Effector memory CD8-positive, alpha-beta T cell (primary cell): Measurements from ENCODE around the gene TP73.

Experiments used
- ATAC-seq: fragments of 150-1000 bp; cut with Tn5 transposase; replicated peaks from 2 replicates; pipeline ENCODE4 v1.10.0; 2021; ENCODE audit warnings: mild to moderate bottlenecking, moderate library complexity
- DNase-seq, 3 experiments: peaks; one replicate each; pipeline ENCODE4 v3.0.0; 2021
- H3K27ac Mint-ChIP-seq, 2 donors: one replicate each; pipeline ENCODE4 v1.8.0; 2022; ENCODE audit warnings: mild to moderate bottlenecking in 2 of 2, mixed read lengths in 2 of 2, moderate library complexity in 2 of 2
- H3K27me3 Mint-ChIP-seq, 2 donors: one replicate each; pipeline ENCODE4 v1.8.0; 2022; ENCODE audit warnings: mixed read lengths in 2 of 2
- H3K36me3 Mint-ChIP-seq: one replicate; pipeline ENCODE4 v1.8.0; 2022; ENCODE audit warnings: mild to moderate bottlenecking, moderate library complexity, mixed read lengths; ENCODE audit not compliant: insufficient read depth
- H3K4me1 Mint-ChIP-seq, 2 donors: one replicate each; pipeline ENCODE4 v1.8.0; 2022; ENCODE audit warnings: low read depth in 2 of 2, mixed read lengths in 2 of 2
- H3K4me3 Mint-ChIP-seq, 2 donors: one replicate each; pipeline ENCODE4 v1.8.0; 2022; ENCODE audit warnings: mild to moderate bottlenecking in 2 of 2, mixed read lengths in 2 of 2, moderate library complexity in 2 of 2
- H3K9me3 Mint-ChIP-seq, 2 donors: one replicate each; pipeline ENCODE4 v1.8.0; 2022; ENCODE audit warnings: mixed read lengths in 2 of 2

TP73 gene

DNA sequence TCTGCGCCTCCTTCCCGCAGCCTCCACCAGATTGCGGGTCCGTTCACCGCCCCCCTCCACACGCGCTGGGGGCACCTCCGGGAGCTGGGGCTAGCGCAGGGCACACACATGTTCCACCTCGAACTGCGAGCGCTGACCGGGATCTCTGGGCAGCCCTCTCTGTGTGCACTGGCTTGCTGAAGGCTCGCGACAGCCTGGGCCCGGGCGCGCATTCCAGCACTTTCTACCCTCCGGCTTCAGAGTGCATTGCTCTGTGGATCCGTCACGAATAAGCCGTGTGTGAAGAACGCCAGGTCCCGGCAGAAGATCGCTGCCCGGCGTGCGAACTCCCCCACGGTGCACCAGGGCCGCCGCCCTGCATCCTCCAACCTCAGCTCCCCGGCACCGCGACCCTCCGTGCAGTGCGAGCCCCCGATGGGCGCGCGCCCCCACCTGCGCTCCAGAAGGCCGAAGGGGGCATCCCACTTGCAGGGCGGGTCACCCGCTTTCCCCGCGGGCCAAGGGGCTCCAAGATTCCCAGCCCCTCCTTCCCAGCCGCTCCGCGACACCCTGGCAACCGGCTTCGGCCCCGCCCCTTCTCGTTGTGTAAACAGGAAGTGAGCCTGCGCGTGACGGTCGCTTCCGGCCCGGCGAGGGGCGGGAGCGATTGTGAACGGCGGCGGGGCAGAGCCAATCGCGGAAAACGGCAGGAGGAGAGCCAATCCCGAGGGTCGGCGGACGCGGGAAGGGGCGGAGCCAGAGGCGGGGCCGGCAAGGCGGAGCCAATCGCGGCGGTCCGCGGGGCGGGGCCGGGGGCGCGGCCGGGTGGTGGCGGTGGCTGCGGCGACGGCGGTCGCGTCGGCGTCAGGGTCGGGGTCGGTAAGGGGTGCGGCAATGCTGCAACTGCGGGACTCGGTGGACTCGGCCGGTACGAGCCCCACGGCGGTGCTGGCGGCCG lies 27.8 kb upstream of the TP73 start, which contains the start of gene TPRG1L:
TSS of gene TPRG1L (plus strand) at position 816 of the 937 bp plus-strand sequence. CDS start at position 874, 58 bp downstream.
- peak; percentile 88 for ATAC-seq
- Mint-ChIP-seq H3K27ac (peak within 1 kb of the TSS; percentile 96 to 97), H3K27me3 (no peaks in the 10 kb centered on the region), H3K4me3 (peak within 1 kb of the TSS; percentile 98), H3K9me3 (no peaks in the 10 kb centered on the region), H3K4me1 (peaks cover 29 to 49% of the 10 kb centered on the region in 2 donors), H3K36me3 (peaks cover 36% of the 10 kb centered on the region)
- peak; percentile 98 to 99 (median 98) for DNase-seq

DNA sequence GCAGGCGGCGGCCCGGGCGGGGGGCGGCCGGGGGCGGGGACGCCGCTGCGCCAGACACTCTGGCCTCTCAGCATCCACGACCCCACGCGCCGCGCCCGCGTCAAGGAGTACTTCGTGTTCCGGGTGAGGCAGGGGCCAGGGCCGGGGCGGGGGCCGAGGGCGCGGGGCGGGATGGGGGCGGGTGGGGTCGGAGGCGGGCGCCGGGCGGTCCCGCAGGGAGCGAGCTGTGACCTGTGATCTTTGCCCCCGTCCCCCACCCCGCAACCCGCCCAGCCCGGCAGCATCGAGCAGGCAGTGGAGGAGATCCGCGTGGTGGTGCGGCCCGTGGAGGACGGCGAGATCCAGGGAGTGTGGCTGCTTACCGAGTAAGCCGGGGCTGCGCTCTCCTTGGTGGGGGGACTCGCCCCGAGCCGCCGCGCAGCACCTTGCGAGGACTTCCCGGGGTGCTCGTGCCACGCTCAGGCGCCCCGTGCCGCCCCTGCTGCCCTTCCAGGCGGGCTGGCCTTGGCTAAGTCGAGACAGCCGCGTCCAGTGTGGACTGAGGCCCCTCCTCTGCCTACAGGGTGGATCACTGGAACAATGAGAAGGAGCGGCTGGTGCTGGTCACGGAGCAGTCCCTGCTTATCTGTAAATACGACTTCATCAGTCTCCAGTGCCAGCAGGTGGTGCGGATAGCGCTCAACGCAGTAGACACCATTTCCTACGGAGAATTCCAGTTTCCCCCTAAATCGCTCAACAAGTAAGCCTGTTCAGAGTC lies 27.0 kb upstream of the TP73 start:
- no peaks in the 10 kb centered on the region for H3K9me3 Mint-ChIP-seq
- peak in 2 of 3 experiments; percentile 27 to 32 for DNase-seq
- peak overlapping the region; percentile 98 for H3K4me3 Mint-ChIP-seq
- no peaks in the 10 kb centered on the region for H3K27me3 Mint-ChIP-seq
- peaks cover 44% of the 10 kb centered on the region for H3K36me3 Mint-ChIP-seq
- H3K27ac Mint-ChIP-seq = peak overlapping the region; percentile 96 to 97
- H3K4me1 Mint-ChIP-seq = peaks cover 30 to 48% of the 10 kb centered on the region in 2 donors
- ATAC-seq = peak; percentile 24

GRCh38 chr1:3626025-3626424 lies 26.3 kb upstream of the TP73 start:
- DNase-seq (no peak), ATAC-seq (no peak)
- peak overlapping the region; percentile 96 to 97 for H3K27ac Mint-ChIP-seq
- peak overlapping the region; percentile 98 for H3K4me3 Mint-ChIP-seq
- H3K36me3 Mint-ChIP-seq = peaks cover 47% of the 10 kb centered on the region
- H3K9me3 Mint-ChIP-seq = no peaks in the 10 kb centered on the region
- H3K4me1 Mint-ChIP-seq = peaks cover 27 to 41% of the 10 kb centered on the region in 2 donors
- H3K27me3 Mint-ChIP-seq = no peaks in the 10 kb centered on the region

GRCh38 chr1:3627515-3628253 lies 24.6 kb upstream of the TP73 start:
- no peaks in the 10 kb centered on the region for H3K9me3 Mint-ChIP-seq
- H3K36me3 Mint-ChIP-seq = peaks cover 53% of the 10 kb centered on the region
- H3K4me3 Mint-ChIP-seq = no peak overlapping the region
- H3K4me1 Mint-ChIP-seq = peaks cover 23 to 29% of the 10 kb centered on the region in 2 donors
- DNase-seq = no peak
- H3K27me3 Mint-ChIP-seq = no peaks in the 10 kb centered on the region
- ATAC-seq = no peak
- H3K27ac Mint-ChIP-seq = no peak overlapping the region

- Mint-ChIP-seq H3K36me3 (peaks cover 60% of the 10 kb centered on the region), H3K4me3 (no peak overlapping the region), H3K27ac (peak overlapping the region in 1 of 2 donors; percentile 17), H3K27me3 (no peaks in the 10 kb centered on the region), H3K4me1 (peaks cover 15 to 21% of the 10 kb centered on the region in 2 donors), H3K9me3 (no peaks in the 10 kb centered on the region)
- DNase-seq = no peak
- no peak for ATAC-seq
These were observed 23.9 kb upstream of the TP73 start for GRCh38 chr1:3628445-3628844.

DNA sequence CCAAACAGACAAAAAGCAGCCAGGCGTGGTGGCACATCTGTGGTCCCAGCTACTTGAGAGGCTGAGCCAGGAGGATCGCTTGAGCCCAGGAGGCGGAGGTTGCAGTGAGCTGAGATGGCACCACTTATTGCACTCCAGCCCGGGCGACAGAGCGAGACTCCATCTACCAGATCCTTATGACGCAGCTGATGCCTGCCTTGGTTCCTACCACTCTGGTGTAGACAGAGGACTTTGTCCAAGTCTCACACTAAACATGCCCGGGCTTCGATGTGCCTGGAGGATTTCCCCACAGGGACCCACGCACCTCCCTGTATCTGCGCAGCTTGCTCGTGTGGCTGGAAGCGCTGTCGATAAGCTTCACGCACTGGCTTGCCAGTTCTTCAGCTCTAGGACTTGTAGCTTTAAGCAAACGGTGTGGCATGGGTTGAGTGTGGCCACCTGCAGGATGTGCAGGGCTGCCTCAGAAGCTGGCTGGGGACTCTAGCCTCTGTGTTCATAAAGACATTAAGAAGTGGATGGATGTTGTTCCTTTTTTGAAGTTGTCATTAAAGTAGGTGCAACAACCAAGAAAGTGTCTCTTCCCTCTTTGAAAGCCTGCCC lies 22.7 kb upstream of the TP73 start:
- Mint-ChIP-seq H3K9me3 (no peaks in the 10 kb centered on the region), H3K4me3 (no peak overlapping the region), H3K27me3 (no peaks in the 10 kb centered on the region), H3K27ac (no peak overlapping the region), H3K36me3 (peaks cover 67% of the 10 kb centered on the region), H3K4me1 (peaks cover 3 to 10% of the 10 kb centered on the region in 2 donors)
- no peak for ATAC-seq
- no peak for DNase-seq

- Mint-ChIP-seq H3K27me3 (no peaks in the 10 kb centered on the region), H3K27ac (no peak overlapping the region), H3K4me1 (peaks cover 3 to 10% of the 10 kb centered on the region in 2 donors), H3K4me3 (no peak overlapping the region), H3K36me3 (peaks cover 67% of the 10 kb centered on the region), H3K9me3 (no peaks in the 10 kb centered on the region)
- ATAC-seq (no peak), DNase-seq (no peak)
These were observed 22.1 kb upstream of the TP73 start for GRCh38 chr1:3630161-3630611.

GRCh38 chr1:3630914-3631313 lies 21.4 kb upstream of the TP73 start:
- no peak overlapping the region for H3K27ac Mint-ChIP-seq
- no peaks in the 10 kb centered on the region for H3K9me3 Mint-ChIP-seq
- no peak for ATAC-seq
- no peak for DNase-seq
- H3K4me3 Mint-ChIP-seq = no peak overlapping the region
- H3K36me3 Mint-ChIP-seq = peaks cover 65% of the 10 kb centered on the region
- H3K4me1 Mint-ChIP-seq = peaks cover 3 to 5% of the 10 kb centered on the region in 2 donors
- H3K27me3 Mint-ChIP-seq = no peaks in the 10 kb centered on the region

DNA sequence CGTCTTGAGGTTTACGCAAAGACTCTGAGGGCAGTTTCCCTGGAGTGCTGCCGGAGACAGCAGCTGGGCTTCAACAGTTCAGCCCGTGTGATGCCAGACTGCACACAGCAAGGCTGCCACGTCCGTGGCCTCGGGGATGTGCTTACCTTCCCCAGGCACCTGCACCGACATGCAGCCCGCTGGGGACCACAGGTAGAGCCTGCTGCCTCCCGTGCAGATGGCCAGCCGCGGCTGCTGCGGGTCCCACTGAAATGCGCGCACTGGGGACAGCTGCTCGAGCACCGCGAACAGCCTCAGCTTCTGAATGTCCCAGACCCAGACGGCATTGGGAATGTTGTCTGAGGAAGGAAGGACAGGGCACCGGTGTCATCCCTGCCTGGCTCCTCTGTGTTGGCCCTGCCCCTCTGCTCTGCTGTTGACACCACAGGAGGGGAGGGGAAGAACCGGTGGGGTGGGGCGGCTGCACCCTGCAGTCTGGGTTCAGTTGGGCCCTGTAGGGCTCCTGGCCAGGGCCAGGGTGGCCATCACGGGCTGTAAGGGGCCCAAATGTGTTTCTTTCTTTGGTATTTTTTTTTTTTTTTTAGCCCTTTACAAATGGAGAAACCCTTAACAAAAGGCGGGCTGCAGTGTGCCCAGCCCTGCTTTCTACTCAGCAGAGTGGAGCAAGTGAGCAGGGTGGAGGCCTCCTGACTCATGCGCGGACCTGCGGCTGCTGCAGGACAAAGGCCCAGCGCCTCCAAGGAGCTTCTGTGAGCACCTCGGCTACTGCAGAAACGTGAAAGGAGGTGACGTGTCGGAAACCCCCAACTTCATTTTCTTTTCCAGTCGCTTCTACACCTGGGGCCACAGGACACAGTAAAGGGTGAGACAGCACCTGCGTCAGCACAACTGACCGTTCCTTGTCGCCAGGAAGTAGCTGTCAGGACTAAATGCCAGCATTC lies 20.7 kb upstream of the TP73 start:
- no peak for ATAC-seq
- H3K4me3 Mint-ChIP-seq = no peak overlapping the region
- H3K27me3 Mint-ChIP-seq = no peaks in the 10 kb centered on the region
- no peak for DNase-seq
- H3K36me3 Mint-ChIP-seq = peaks cover 66% of the 10 kb centered on the region
- no peak overlapping the region for H3K27ac Mint-ChIP-seq
- no peaks in the 10 kb centered on the region for H3K9me3 Mint-ChIP-seq
- H3K4me1 Mint-ChIP-seq = peaks cover 0 to 3% of the 10 kb centered on the region in 2 donors

DNA sequence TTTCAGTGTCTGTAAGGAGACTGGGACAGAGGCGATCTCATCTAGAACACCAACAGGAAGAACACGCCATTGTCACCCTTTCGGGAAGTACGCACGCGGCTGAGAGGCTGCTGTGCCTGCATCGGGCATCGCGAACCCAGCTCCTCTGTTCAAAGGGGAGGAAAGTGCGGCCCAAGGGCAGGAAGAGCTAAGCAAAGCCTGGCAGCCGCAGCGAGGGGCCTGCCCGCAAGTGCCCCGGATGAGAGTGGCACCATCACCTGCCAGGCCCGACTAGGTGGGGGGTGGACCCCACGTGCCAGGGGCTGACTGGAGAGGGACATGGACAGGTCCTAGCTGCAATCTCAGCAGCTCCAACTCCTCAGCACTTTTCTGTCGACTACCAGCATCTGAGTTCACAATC lies 20.0 kb upstream of the TP73 start:
- no peak for DNase-seq
- no peaks in the 10 kb centered on the region for H3K27me3 Mint-ChIP-seq
- no peak overlapping the region for H3K4me3 Mint-ChIP-seq
- H3K4me1 Mint-ChIP-seq = peaks cover 3 to 4% of the 10 kb centered on the region in 2 donors
- H3K27ac Mint-ChIP-seq = no peak overlapping the region
- peaks cover 66% of the 10 kb centered on the region for H3K36me3 Mint-ChIP-seq
- no peaks in the 10 kb centered on the region for H3K9me3 Mint-ChIP-seq
- no peak for ATAC-seq

DNA sequence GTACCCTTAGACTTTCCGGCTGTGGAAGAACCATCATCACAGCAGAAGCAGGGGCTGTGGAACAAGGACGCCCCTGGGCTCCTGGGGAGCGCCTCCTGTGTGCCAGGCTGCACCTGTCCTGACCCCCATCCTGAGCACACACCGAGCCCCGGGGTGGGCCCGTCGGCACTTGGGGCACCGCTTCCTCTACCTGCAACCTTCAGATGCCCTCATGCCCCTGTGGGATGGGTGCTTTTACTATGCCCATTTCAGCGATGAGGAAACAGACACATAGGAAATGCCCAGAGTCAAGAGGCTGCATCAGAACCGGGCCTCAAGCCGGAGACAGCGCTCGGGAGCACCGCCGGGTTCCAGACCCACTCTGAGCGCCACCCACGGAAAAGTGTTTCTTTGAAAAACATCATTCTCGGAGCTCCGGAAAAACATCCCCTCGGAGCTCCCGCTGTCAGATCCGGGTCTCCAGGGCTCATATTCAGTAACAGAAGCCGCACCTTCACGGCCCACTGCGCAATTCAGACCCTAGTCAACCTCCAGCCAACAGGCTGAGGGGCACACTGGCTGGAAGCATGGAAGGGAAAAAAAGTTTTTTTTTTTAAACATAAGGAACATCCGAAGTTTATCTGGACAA lies 19.5 kb upstream of the TP73 start:
- H3K27me3 Mint-ChIP-seq = no peaks in the 10 kb centered on the region
- peaks cover 3 to 4% of the 10 kb centered on the region in 2 donors for H3K4me1 Mint-ChIP-seq
- ATAC-seq (no peak), DNase-seq (no peak)
- H3K36me3 Mint-ChIP-seq = peaks cover 65% of the 10 kb centered on the region
- H3K9me3 Mint-ChIP-seq = no peaks in the 10 kb centered on the region
- no peak overlapping the region for H3K4me3 Mint-ChIP-seq
- H3K27ac Mint-ChIP-seq = no peak overlapping the region
